Astrocyte of the spinal cord (primary cell): Measurements from ENCODE around the gene DYNC2I2.
A peak's percentile ranks its signal among the peaks of the same experiment; 100 is the strongest.

Experiments
- DNase-seq: peaks from one replicate; pipeline ENCODE4 v3.0.0; 2011; ENCODE audit warnings: low read depth, low spot score
- H3K4me3 ChIP-seq: 2 replicates; pipeline ENCODE4 v1.5.1; 2011; ENCODE audit warnings: low read depth, mild to moderate bottlenecking, low read length, moderate library complexity
- in situ Hi-C: cut with HindIII; loops from 2 replicates; pipeline ENCODE4 v1.10.0; 2017; ENCODE audit warnings: low sequenced_read_pairs
- TF ChIP-seq, protein P1 (sequence below): IDR thresholded peaks from 2 replicates; pipeline ENCODE4 v1.5.1; 2012; ENCODE audit warnings: low read depth, mild to moderate bottlenecking, low read length, inconsistent platforms

DYNC2I2 gene

DNA sequence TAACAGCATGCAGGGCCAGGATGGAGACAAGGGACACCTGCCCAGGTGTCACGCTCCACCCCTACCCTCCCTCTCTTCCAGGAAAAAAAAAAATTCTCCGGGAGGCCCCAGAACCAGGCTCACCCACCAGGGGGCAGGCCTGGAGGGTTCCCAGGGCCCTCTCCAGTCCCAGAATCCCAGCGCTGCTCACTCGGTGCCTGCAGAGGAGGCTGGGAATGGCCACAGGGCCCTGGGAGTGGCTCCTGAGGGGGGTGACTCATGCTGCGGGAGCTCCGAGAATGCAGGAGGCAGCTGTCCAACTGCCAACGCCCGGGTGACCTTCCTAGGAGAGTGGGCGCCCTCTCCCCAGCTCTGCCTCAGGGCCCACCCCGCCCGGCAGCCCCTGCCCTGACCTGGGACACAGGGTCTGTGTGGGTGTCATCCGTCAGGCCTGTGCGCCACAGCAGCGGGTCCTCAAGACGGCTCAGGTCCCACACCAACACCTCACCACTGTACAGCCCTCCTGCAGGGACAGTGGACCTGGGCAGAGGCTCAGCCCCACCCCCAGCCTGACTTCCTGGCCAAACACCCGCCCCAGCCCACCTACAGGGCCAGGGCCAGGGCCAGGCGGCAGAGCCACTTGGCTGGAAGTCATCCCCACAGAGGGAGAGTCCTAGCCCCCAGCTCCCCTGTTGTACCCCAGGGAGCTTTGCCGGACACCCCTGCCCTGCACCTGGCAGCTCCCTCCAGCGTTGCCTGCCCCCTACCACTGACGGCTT lies 21.2 kb downstream of the DYNC2I2 start:
- TF ChIP-seq, protein P1, sequence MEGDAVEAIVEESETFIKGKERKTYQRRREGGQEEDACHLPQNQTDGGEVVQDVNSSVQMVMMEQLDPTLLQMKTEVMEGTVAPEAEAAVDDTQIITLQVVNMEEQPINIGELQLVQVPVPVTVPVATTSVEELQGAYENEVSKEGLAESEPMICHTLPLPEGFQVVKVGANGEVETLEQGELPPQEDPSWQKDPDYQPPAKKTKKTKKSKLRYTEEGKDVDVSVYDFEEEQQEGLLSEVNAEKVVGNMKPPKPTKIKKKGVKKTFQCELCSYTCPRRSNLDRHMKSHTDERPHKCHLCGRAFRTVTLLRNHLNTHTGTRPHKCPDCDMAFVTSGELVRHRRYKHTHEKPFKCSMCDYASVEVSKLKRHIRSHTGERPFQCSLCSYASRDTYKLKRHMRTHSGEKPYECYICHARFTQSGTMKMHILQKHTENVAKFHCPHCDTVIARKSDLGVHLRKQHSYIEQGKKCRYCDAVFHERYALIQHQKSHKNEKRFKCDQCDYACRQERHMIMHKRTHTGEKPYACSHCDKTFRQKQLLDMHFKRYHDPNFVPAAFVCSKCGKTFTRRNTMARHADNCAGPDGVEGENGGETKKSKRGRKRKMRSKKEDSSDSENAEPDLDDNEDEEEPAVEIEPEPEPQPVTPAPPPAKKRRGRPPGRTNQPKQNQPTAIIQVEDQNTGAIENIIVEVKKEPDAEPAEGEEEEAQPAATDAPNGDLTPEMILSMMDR, result peak; percentile 79
- no peak overlapping the region for H3K4me3 ChIP-seq
- in situ Hi-C loops, result no loop called here
- peak; percentile 94 for DNase-seq

DNA sequence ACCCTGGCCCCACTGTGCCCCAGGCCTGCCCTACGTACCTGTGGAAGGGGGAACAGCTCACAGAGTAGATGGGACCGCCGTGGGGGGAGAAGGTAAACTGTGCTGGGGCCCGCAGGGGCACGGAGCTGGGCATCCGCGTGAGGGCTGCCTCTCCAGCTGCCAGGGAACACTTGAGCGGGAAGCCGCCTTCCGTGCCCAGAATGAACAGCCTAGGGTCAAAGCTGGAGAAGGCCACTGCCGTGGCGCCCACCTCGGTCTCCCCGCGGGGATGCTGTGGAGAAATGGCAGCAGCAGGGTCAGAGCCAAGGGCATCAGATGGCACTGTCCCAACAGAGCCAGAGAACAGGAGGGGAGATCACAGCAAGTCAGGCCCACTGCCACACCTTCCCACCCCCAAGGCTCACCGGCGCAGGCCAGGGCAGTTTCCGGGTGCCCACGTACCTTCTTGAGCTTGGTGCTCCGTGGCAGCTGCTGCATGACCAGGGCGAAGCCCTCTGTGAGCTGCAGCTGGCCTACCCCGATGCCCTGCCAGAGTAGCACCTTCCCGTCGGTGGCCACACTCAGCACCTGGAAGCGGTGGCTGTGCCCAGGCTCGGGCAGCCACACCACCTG lies 21.9 kb downstream of the DYNC2I2 start:
- in situ Hi-C loops, result no loop called here
- DNase-seq, result no peak
- no peak overlapping the region for H3K4me3 ChIP-seq

DNA sequence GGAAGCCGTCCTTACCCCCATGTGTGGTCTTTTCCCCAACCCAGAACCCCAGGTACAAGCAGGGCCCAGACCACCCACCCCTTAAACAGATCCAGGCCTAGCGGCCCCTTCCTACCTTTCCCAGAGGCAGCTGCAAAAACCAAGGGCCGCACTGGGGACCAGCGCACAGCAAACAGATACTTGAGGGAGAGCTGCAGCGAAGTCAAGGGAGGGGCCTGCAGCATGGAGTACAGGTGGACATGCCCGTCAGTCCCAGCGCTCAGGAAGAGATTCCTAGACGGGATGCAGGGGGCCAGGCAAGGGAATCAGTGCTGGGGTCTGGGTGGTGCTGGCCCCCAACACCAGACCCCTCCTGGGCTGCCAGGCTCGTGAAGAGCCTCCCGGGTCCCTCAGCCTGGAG lies 22.5 kb downstream of the DYNC2I2 start:
- no peak for DNase-seq
- no peak overlapping the region for H3K4me3 ChIP-seq
- in situ Hi-C loops, result no loop called here
- TF ChIP-seq, protein P1, result no peak

More for the DNA sequence above, 21.9 kb downstream of the DYNC2I2 start:
- TF ChIP-seq, protein P1, result no peak

DNA sequence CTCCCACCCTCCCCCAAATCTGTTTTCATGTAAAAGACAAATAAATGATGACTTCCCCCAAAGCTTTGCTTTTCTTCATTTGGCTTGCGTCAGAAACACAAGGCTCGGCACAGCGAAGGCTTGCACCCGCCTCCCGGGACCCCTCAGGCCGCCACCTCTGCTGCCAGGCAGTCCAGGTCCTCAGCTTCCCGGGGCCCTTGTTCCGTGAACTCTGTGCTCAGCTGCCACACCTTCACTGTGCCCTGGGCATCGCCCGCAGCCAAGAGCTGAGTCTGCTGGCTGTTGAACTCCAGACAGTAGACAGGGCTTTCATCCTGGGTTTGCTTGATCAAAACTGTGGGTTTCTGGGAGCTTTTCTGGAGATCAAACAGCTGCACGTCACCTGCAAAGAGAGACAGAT lies 23.0 kb downstream of the DYNC2I2 start:
- TF ChIP-seq, protein P1, result no peak
- in situ Hi-C loops, result no loop called here
- no peak overlapping the region for H3K4me3 ChIP-seq
- no peak for DNase-seq

DNA sequence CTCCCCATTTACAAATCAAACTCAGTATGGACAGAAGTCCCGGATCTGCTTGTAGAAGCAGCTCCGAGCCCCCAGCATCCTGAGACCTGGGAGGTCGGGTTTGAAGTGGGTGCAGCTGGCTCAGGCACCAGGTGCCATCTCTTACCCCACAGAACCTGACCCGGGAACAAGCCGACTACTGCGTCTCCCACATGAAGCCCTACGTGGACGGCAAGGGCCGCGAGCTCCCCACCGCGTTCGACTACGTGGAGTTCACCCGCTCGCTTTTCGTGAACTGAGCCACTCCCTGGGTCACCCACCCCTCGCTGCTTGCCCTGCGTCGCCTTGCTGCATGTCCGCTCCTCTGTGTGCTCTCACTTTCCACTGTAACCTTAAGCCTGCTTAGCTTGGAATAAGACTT lies 23.6 kb downstream of the DYNC2I2 start:
- no peak overlapping the region for H3K4me3 ChIP-seq
- no peak for DNase-seq
- TF ChIP-seq, protein P1, result no peak
- in situ Hi-C loops, result no loop called here

DNA sequence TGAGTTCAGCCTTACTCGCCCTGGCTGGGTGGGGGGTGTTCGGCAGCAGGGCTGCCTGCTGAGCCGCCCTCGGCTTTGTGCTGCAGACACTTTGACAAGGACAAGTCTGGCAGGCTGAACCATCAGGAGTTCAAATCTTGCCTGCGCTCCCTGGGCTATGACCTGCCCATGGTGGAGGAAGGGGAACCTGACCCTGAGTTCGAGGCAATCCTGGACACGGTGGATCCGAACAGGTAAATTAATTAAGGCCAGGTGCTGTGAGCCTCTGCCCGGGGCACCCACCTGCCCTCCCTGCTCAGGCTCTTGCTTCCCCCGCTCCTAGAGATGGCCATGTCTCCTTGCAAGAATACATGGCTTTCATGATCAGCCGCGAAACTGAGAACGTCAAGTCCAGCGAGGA lies 24.2 kb downstream of the DYNC2I2 start:
- TF ChIP-seq, protein P1, result no peak
- H3K4me3 ChIP-seq, result no peak overlapping the region
- no peak for DNase-seq
- in situ Hi-C loops, result no loop called here
